Measurements from ENCODE around the gene LSM4.

Gene LSM4

GRCh38 chr19:18274219-18274780, 48.6 kb downstream of the LSM4 start, which contains the start of gene IQCN:
Gene IQCN (minus strand): TSS chr19:18274452. CDS start chr19:18269478, 4,974 bp downstream.
- no peak for TF ChIP-seq CTCF (IDR thresholded peaks at IDR 0.05; ENCODE audit: low read depth, low read length, missing control alignments)
- DNase-seq (ENCODE audit: low read depth) = no peak
- no peak within 1 kb of the TSS for H3K4me3 ChIP-seq (ENCODE audit: low read depth, low read length)

DNA sequence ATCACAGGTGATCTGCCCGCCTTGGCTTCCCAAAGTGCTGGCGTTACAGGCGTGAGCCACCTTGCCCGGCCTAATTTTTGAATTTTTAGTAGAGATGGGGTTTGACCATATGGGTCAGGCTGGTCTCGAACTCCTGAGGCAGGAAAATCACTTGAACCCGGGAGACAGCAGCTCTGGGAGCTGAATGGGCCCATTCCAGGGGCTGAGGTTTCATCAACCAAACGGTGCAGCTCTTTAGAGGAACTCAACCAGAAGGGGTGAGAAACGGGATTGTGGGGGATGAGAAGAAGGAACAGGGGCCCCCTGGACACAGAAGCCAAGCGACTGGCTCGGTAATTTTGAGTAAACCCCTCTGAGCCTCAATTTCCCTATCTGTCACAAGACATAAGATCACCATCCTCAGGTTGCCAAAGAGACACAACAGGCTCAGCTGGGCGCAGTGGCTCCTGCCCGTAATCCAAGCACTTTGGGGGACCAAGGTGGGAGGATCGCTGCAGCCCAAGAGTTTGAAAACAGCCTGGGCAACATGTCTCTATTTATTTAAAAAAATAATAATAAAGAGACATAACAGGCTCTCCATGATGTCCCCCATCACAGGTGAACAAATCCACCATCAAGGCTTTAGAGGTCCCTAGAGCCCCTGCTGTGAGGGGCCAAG, 49.2 kb downstream of the LSM4 start:
- TF ChIP-seq CTCF (IDR thresholded peaks at IDR 0.05; ENCODE audit: low read depth, low read length, missing control alignments) = no peak
- DNase-seq (ENCODE audit: low read depth) = no peak
- H3K4me3 ChIP-seq (ENCODE audit: low read depth, low read length) = no peak overlapping the region

GRCh38 chr19:18271433-18271841, 51.4 kb downstream of the LSM4 start:
- no peak for TF ChIP-seq CTCF (IDR thresholded peaks at IDR 0.05; ENCODE audit: low read depth, low read length, missing control alignments)
- H3K4me3 ChIP-seq (ENCODE audit: low read depth, low read length) = no peak overlapping the region
- no peak for DNase-seq (ENCODE audit: low read depth)

GRCh38 chr19:18270326-18270725, 52.5 kb downstream of the LSM4 start:
- TF ChIP-seq CTCF (IDR thresholded peaks at IDR 0.05; ENCODE audit: low read depth, low read length, missing control alignments) = no peak
- H3K4me3 ChIP-seq (ENCODE audit: low read depth, low read length) = no peak overlapping the region
- DNase-seq (ENCODE audit: low read depth) = no peak

DNA sequence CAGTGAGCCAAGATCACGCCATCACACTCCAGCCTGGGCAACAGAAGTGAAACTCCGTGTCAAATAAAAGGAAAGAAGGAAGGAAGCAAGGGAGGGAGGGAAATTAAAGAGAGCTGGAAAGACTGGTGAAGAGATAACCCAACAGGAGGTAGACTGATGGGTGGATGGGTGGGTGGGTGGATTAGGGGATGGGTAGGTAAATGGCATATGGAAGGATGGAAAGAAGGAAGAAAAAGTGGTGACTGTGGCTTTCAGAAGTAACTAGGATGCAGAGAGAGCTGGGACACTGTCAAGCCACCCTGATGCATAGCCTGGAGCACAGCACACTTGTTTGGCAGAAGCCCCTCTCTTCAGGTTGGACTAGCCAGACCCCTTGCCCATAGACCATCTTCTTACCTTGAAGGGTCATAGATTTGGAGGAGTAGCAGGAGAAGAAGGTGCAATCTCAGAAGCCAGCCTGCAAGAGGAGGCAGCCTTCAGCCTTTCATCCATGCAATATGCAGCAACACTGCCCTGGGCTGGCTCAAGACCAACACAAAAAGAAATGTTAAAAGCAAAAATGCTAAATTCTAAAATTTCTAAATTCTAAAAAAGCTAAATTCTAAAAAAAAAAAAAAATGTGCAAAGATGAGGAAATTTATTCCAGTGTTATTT, 53.7 kb downstream of the LSM4 start:
- TF ChIP-seq CTCF (IDR thresholded peaks at IDR 0.05; ENCODE audit: low read depth, low read length, missing control alignments) = no peak
- no peak for DNase-seq (ENCODE audit: low read depth)
- no peak overlapping the region for H3K4me3 ChIP-seq (ENCODE audit: low read depth, low read length)

DNA sequence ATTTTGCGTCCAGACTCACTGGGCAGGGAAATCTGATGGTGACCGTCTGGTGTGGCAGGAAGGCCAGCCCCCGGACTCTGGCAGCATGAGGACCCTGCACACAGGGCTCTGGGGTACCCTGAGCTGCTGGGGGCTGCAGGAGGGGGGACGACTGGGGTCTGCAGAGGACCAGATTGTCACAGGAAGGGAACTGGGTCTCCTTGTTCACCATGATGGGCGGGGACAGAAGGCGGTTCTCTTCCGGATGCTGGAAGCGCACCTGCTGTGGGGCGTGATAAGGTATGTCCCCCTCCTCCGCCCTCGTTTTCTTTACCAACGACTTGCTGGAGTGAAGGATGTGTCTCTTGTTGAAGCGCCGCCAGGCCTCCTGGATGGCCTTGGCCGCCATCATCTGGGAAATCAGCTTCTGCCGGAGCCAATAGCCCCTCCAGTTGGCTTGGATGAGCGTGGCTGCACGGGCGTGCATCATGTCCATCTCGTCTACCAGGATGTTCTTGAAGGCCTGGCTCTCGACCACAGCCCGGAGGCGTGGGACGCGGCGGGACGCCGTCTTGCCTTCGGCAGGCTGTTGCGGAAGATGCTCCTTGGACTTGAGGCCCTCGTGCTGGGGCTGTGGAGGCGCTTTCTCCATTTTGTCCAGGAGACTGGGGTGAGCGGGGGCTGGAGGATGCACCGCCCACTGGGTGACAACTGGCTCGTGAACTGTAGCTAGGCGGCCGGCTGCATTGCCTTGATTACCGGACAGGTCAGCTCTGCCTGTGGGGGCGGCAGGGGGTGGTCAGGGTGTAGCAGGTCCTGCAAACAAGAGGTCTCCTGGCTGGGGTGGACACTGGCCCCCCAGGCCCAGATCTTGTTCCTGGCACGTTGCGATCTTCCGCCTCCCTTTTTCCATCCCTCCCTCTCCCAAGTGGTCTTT, 55.8 kb downstream of the LSM4 start:
- DNase-seq (ENCODE audit: low read depth) = no peak
- no peak for TF ChIP-seq CTCF (IDR thresholded peaks at IDR 0.05; ENCODE audit: low read depth, low read length, missing control alignments)
- no peak overlapping the region for H3K4me3 ChIP-seq (ENCODE audit: low read depth, low read length)

All from GM12864 (cell line).